Keratinocyte (primary cell): ENCODE results near the gene MAGI2. TPM values are rescaled to one million over a fixed set of nuclear protein-coding genes. Genes with fewer than 3 reads are reported as not detected.

Experiments used
- DNase-seq: peaks from one replicate; pipeline ENCODE4 v3.0.0-alpha.2; 2011; ENCODE audit warnings: low read depth, missing footprints, low spot score
- FAIRE-seq: peaks from 2 replicates; lab custom pipeline; 2011; peaks lifted over from hg19 to GRCh38; lab: Jason Lieb, UNC
- H2AFZ ChIP-seq: 2 replicates; pipeline ENCODE4 v1.6.0; 2012; ENCODE audit warnings: low read length, control low read depth, inconsistent platforms; ENCODE audit not compliant: control insufficient read depth
- H3K27ac ChIP-seq: 2 replicates; pipeline ENCODE4 v1.5.1; 2011; ENCODE audit warnings: low read length; ENCODE audit not compliant: control insufficient read depth, insufficient read depth
- H3K27me3 ChIP-seq: 3 replicates; pipeline ENCODE4 v1.6.0; 2011; ENCODE audit warnings: low read length; ENCODE audit not compliant: control insufficient read depth, insufficient read depth; ENCODE audit errors: extremely low read depth
- H3K36me3 ChIP-seq, 2 experiments: 2 replicates in 1 of 2; 3 replicates in 1 of 2; pipeline ENCODE4 v1.5.1; 2011; ENCODE audit warnings: low read length in 2 of 2, mild to moderate bottlenecking in 1 of 2; ENCODE audit not compliant: control insufficient read depth in 2 of 2, insufficient read depth in 2 of 2; ENCODE audit errors: extremely low read depth in 1 of 2
- H3K4me1 ChIP-seq: 3 replicates; pipeline ENCODE4 v1.5.1; 2011; ENCODE audit warnings: low read length; ENCODE audit not compliant: control insufficient read depth, insufficient read depth; ENCODE audit errors: extremely low read depth
- H3K4me2 ChIP-seq: 3 replicates; pipeline ENCODE4 v1.6.0; 2011; ENCODE audit warnings: low read depth, low read length; ENCODE audit not compliant: control insufficient read depth, insufficient read depth; ENCODE audit errors: extremely low read depth
- H3K4me3 ChIP-seq, 3 experiments: fragments of 200-600 bp in 1 of 3; sonication (generic) in 1 of 3; 2 replicates in 2 of 3; 3 replicates in 1 of 3; pipeline ENCODE4 v1.5.1; 2011 to 2016; ENCODE audit warnings: low read length in 3 of 3, mild to moderate bottlenecking in 3 of 3, control low read depth in 2 of 3, inconsistent platforms in 1 of 3, low read depth in 1 of 3, mixed read lengths in 1 of 3, mixed run types in 1 of 3, moderate library complexity in 1 of 3; ENCODE audit not compliant: control insufficient read depth in 2 of 3, insufficient read depth in 2 of 3; ENCODE audit errors: extremely low read depth in 1 of 3
- H3K79me2 ChIP-seq: 2 replicates; pipeline ENCODE4 v1.6.0; 2012; ENCODE audit warnings: low read length; ENCODE audit not compliant: control insufficient read depth, insufficient read depth
- H3K9ac ChIP-seq: 3 replicates; pipeline ENCODE4 v1.6.0; 2011; ENCODE audit warnings: low read length; ENCODE audit not compliant: control insufficient read depth, insufficient read depth; ENCODE audit errors: extremely low read depth
- H3K9me1 ChIP-seq: 3 replicates; pipeline ENCODE4 v1.6.0; 2011; ENCODE audit warnings: low read length; ENCODE audit not compliant: control insufficient read depth, insufficient read depth; ENCODE audit errors: extremely low read depth
- H3K9me3 ChIP-seq: 2 replicates; pipeline ENCODE4 v1.5.1; 2012; ENCODE audit warnings: low read depth, low read length; ENCODE audit not compliant: control insufficient read depth
- H4K20me1 ChIP-seq: 3 replicates; pipeline ENCODE4 v1.6.0; 2011; ENCODE audit warnings: low read length; ENCODE audit not compliant: control insufficient read depth, insufficient read depth; ENCODE audit errors: extremely low read depth
- EZH2 ChIP-seq: IDR thresholded peaks from one replicate; pipeline ENCODE4 v1.6.1; 2012; ENCODE audit warnings: inconsistent platforms, mild to moderate bottlenecking, low read length, moderate library complexity
- dilution Hi-C: fragments of 300-500 bp; cut with MboI; formaldehyde crosslinking; loops from one replicate; pipeline ENCODE4 v1.7.0; 2020; ENCODE audit warnings: low sequenced_read_pairs; ENCODE audit not compliant: extremely low pct_ligation_motif_present
- polyA plus RNA-seq, 5 experiments: library from polyadenylated mRNA; depleted of rRNA in 3 of 5; stranded (reverse) in 3 of 5; stranded (forward) in 1 of 5; unstranded in 1 of 5; fragments of >200 nt; gene quantifications; 1 replicate in 1 of 5; 2 replicates in 3 of 5; 3 replicates in 1 of 5; pipeline versions ENCODE4 v1.2.1 to v1.2.3, GENCODE V29; 2011 to 2012; ENCODE audit warnings: missing spikeins in 2 of 5, low read depth in 1 of 5, low replicate concordance in 1 of 5
- TF ChIP-seq, protein P1 (sequence below), 3 experiments: IDR thresholded peaks in 1 of 3; conservative IDR thresholded peaks in 1 of 3; optimal IDR thresholded peaks in 1 of 3; 2 replicates in 2 of 3; 3 replicates in 1 of 3; pipeline versions ENCODE3 to v1.5.1; 2011; ENCODE audit warnings: low read length in 3 of 3, mild to moderate bottlenecking in 3 of 3, moderate library complexity in 2 of 3, control low read depth in 1 of 3, inconsistent platforms in 1 of 3; ENCODE audit not compliant: insufficient read depth in 2 of 3; ENCODE audit errors: extremely low read depth in 1 of 3

MAGI2 gene
- polyA plus RNA-seq, 1 donor (not counting 4 experiments of a cell fraction or from before 2014, with no cell fraction given): 0.07 TPM

DNA sequence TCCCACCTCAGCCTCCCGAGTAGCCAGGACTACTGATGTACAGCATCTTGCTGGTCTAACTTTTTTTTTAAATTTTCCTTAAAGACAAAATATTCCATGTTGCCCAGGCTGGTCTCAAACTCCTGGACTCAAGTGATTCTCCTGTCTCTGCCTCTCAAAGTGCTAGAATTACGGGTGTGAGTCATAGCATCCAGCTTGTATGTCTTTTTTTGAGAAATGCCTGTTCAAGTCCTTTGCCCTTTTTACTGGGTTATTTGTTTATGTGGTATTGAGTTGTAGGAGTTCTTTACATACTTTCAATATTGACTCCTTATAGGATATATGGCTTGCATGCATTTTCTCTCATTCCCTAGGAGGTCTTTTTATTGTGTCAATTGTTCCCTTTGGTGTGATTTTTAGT lies 486.4 kb downstream of the MAGI2 start:
- DNase-seq (no peak), FAIRE-seq (no peak)
- H3K4me3 ChIP-seq: no peak overlapping the region
- dilution Hi-C loops: no loop called here
- H3K27ac ChIP-seq: no peak overlapping the region
- no peak overlapping the region for H3K4me2 ChIP-seq
- H3K4me1 ChIP-seq: no peaks in the 10 kb centered on the region
- TF ChIP-seq, protein P1, sequence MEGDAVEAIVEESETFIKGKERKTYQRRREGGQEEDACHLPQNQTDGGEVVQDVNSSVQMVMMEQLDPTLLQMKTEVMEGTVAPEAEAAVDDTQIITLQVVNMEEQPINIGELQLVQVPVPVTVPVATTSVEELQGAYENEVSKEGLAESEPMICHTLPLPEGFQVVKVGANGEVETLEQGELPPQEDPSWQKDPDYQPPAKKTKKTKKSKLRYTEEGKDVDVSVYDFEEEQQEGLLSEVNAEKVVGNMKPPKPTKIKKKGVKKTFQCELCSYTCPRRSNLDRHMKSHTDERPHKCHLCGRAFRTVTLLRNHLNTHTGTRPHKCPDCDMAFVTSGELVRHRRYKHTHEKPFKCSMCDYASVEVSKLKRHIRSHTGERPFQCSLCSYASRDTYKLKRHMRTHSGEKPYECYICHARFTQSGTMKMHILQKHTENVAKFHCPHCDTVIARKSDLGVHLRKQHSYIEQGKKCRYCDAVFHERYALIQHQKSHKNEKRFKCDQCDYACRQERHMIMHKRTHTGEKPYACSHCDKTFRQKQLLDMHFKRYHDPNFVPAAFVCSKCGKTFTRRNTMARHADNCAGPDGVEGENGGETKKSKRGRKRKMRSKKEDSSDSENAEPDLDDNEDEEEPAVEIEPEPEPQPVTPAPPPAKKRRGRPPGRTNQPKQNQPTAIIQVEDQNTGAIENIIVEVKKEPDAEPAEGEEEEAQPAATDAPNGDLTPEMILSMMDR (optimal IDR thresholded peaks at IDR 0.05 in 1 of 3, IDR thresholded peaks at IDR 0.05 in 1 of 3, conservative IDR thresholded peaks at IDR 0.05 in 1 of 3; ENCODE audit: extremely low read depth in 1 of 3, insufficient read depth in 2 of 3, low read length in 3 of 3): no peak
- TF ChIP-seq EZH2: no peak
- no peaks in the 10 kb centered on the region for H3K27me3 ChIP-seq
- H3K9me1 ChIP-seq: no peaks in the 10 kb centered on the region
- no peaks in the 10 kb centered on the region for H4K20me1 ChIP-seq
- H2AFZ ChIP-seq: no peak overlapping the region
- no peaks in the 10 kb centered on the region for H3K9me3 ChIP-seq
- H3K9ac ChIP-seq: no peak overlapping the region
- H3K79me2 ChIP-seq: no peaks in the 10 kb centered on the region
- H3K36me3 ChIP-seq: no peaks in the 10 kb centered on the region

DNA sequence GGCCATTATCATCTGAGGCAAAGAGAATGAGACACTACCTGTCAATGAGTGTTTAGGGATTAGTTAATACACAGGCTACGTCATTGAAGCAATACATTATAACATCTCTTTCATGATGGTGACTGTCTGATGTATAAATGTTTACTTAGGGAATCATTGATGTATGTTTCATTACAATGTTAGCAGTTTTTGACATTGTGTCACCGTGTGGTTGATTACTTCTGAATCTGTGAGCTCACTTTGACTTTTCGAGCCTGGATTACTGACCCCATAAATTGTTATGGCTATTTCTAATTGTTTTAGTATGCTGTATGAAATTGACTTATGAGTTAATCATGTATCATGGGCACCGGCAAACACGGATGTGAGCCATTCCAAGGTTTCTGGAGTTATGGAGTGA lies 494.0 kb downstream of the MAGI2 start:
- no peaks in the 10 kb centered on the region for H4K20me1 ChIP-seq
- FAIRE-seq: no peak
- no peaks in the 10 kb centered on the region for H3K27me3 ChIP-seq
- no peak overlapping the region for H3K4me2 ChIP-seq
- H3K4me1 ChIP-seq: no peaks in the 10 kb centered on the region
- H3K4me3 ChIP-seq: no peak overlapping the region
- H3K9me3 ChIP-seq: no peaks in the 10 kb centered on the region
- no peak overlapping the region for H3K27ac ChIP-seq
- H3K36me3 ChIP-seq: no peaks in the 10 kb centered on the region
- no peak overlapping the region for H3K9ac ChIP-seq
- H3K79me2 ChIP-seq: no peaks in the 10 kb centered on the region
- H2AFZ ChIP-seq: no peak overlapping the region
- no peaks in the 10 kb centered on the region for H3K9me1 ChIP-seq
- dilution Hi-C loops: no loop called here
- TF ChIP-seq EZH2: no peak
- TF ChIP-seq, protein P1 (optimal IDR thresholded peaks at IDR 0.05 in 1 of 3, IDR thresholded peaks at IDR 0.05 in 1 of 3, conservative IDR thresholded peaks at IDR 0.05 in 1 of 3; ENCODE audit: extremely low read depth in 1 of 3, insufficient read depth in 2 of 3, low read length in 3 of 3): no peak
- no peak for DNase-seq
